SK-N-MC (cell line): ENCODE results near the gene BAIAP2L1.
"Not testable (repeated sequence)": the region's sequence is repeated elsewhere in the genome, so short reads cannot be mapped to it uniquely, and the experiment has no call there.

Source experiments
- DNase-seq: peaks from one replicate; pipeline ENCODE4 v3.0.0-alpha.2; 2011; ENCODE audit warnings: low read depth, low spot score
- H3K27ac ChIP-seq: fragments of 200-600 bp; sonication (generic); 2 replicates; pipeline ENCODE4 v1.5.1; 2016; ENCODE audit warnings: mixed run types
- H3K36me3 ChIP-seq: fragments of 200-600 bp; sonication (generic); 2 replicates; pipeline ENCODE4 v1.6.1; 2017; ENCODE audit warnings: antibody characterized with exemption, low read length, mixed read lengths; ENCODE audit not compliant: insufficient read depth
- H3K4me3 ChIP-seq: fragments of 200-600 bp; sonication (generic); 2 replicates; pipeline ENCODE4 v1.5.1; 2016
- H3K9ac ChIP-seq: fragments of 200-600 bp; sonication (generic); 2 replicates; pipeline ENCODE4 v1.8.0; 2017; ENCODE audit warnings: mixed run types, mixed read lengths; ENCODE audit not compliant: insufficient read length
- H3K9me3 ChIP-seq: fragments of 200-600 bp; sonication (generic); 2 replicates; pipeline ENCODE4 v1.6.1; 2017; ENCODE audit warnings: low read depth, mild to moderate bottlenecking, antibody characterized with exemption, low read length, moderate library complexity, mixed read lengths
- EZH2 ChIP-seq: fragments of 200-600 bp; sonication (generic); IDR thresholded peaks from one replicate; pipeline ENCODE4 v1.6.1; 2017; ENCODE audit warnings: antibody characterized with exemption
- FOXP2 ChIP-seq: optimal IDR thresholded peaks from 2 replicates; pipeline ENCODE3; 2011; ENCODE audit warnings: mild to moderate bottlenecking, moderate library complexity; ENCODE audit not compliant: insufficient read depth; ENCODE audit errors: extremely low read length, control extremely low read depth
- POLR2AphosphoS5 ChIP-seq: IDR thresholded peaks from 2 replicates; pipeline ENCODE4 v1.6.1; 2012; ENCODE audit warnings: mild to moderate bottlenecking, low read depth, low read length, borderline replicate concordance

The BAIAP2L1 gene

DNA sequence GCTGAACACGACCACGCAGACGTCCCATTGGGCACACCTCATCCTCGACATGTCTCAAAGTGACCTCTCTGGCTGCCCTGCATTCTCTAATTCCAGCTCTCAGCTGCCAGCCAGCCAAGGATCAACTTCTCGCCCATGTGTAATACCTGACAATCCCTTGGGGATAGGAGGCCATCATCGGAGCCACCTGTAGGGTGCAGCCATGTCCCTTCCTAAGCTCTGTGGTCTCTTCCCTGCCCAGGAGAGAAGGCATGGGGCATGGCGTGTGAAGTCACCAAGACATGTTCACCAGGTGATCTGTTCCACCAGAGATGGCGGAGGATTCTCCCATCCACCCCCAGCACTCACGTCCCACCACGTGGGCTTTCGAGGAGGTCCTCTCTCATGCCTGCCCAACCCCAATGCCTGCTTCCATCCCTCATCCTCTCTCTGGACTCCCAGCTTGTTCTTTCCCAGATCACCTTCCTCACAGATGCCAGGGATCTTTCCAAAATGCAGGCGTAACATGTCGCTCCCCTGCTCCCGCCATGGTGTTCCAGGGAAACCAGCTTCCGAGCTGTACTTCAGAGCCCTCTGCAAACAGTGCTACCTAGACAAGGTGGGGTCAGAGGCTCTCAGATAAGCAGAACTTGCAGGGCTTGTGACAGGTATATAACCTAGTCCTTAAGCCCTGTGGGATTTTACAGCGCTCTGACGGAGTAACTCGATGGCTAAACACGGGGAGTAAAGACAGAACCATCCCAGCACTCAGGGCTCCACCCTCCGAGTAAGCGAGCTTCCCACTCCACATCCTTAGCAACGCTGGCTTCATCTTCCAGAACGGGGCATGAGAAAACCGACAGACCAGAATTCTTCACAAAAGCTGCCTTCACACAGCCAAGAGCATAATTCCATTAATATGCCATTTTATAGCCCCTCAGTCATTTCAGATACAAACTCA is 78.3 kb downstream of the BAIAP2L1 start:
- H3K9me3 ChIP-seq: no peaks in the 10 kb centered on the region
- no peak overlapping the region for H3K9ac ChIP-seq
- no peak overlapping the region for H3K4me3 ChIP-seq
- DNase-seq: no peak
- no peak overlapping the region for H3K27ac ChIP-seq
- H3K36me3 ChIP-seq: no peaks in the 10 kb centered on the region
- TF ChIP-seq EZH2 (no peak), POLR2AphosphoS5 (no peak), FOXP2 (no peak)

DNA sequence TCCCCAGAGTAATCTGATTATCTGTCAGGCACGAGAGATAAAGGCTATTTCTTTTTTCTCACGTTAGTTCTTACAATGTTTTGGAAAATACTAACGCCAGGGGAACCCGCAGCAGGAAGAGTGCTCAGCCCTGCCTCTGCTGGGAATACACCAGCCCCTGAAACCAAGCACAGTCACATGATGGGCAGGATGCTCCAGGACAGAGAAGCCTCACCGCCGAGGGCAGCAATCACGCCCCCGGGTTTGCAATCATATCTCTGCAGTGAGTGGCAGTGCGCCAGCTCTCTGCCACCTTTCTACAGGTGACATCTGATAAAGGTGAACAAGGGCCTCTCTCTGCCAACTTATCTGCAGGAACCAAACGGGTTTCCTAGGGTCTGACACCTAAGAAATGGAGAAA is 79.6 kb downstream of the BAIAP2L1 start:
- no peak for DNase-seq
- H3K4me3 ChIP-seq: no peak overlapping the region
- no peaks in the 10 kb centered on the region for H3K9me3 ChIP-seq
- no peak overlapping the region for H3K27ac ChIP-seq
- H3K36me3 ChIP-seq: no peaks in the 10 kb centered on the region
- TF ChIP-seq FOXP2: no peak
- no peak for TF ChIP-seq POLR2AphosphoS5
- no peak for TF ChIP-seq EZH2
- H3K9ac ChIP-seq: no peak overlapping the region

DNA sequence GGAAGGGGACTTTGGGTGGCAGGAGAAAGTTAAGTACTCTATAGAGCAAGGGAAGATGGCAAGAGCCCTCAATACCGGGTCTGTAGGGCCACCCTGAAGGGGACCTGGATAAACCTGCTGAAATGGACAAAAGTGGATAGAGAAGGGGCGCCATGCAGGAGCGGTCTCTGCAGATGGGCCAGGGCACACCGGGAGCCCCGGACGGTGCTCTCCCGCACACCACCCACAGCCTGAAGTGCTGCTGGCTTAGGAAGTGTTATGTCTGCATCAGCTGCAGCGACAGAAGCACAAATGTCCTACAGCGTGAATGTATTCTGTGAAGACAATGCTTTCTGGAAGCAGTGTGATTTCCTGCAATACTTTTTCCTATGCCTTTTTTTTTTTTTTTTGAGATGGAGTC is 81.7 kb downstream of the BAIAP2L1 start:
- Histone ChIP-seq H3K27ac (no peak overlapping the region), H3K36me3 (no peaks in the 10 kb centered on the region), H3K9me3 (no peaks in the 10 kb centered on the region), H3K9ac (no peak overlapping the region), H3K4me3 (no peak overlapping the region)
- no peak for TF ChIP-seq EZH2
- TF ChIP-seq FOXP2: no peak
- TF ChIP-seq POLR2AphosphoS5: no peak
- DNase-seq: no peak

GRCh38 chr7:98317366-98318040 is 83.4 kb downstream of the BAIAP2L1 start:
- no peak overlapping the region for H3K9ac ChIP-seq
- H3K27ac ChIP-seq: no peak overlapping the region
- TF ChIP-seq FOXP2: no peak
- DNase-seq: no peak
- no peaks in the 10 kb centered on the region for H3K36me3 ChIP-seq
- no peak overlapping the region for H3K4me3 ChIP-seq
- no peaks in the 10 kb centered on the region for H3K9me3 ChIP-seq

GRCh38 chr7:98315994-98316527 is 84.8 kb downstream of the BAIAP2L1 start:
- H3K9ac ChIP-seq, DNase-seq, H3K36me3 ChIP-seq, H3K4me3 ChIP-seq, H3K27ac ChIP-seq, H3K9me3 ChIP-seq: not testable (repeated sequence)

GRCh38 chr7:98315318-98315993 is 85.4 kb downstream of the BAIAP2L1 start:
- no peak for DNase-seq
- TF ChIP-seq POLR2AphosphoS5 (no peak), FOXP2 (no peak), EZH2 (no peak)
- Histone ChIP-seq H3K9ac (no peak overlapping the region), H3K36me3 (no peaks in the 10 kb centered on the region), H3K4me3 (no peak overlapping the region), H3K27ac (no peak overlapping the region), H3K9me3 (no peaks in the 10 kb centered on the region)

DNA sequence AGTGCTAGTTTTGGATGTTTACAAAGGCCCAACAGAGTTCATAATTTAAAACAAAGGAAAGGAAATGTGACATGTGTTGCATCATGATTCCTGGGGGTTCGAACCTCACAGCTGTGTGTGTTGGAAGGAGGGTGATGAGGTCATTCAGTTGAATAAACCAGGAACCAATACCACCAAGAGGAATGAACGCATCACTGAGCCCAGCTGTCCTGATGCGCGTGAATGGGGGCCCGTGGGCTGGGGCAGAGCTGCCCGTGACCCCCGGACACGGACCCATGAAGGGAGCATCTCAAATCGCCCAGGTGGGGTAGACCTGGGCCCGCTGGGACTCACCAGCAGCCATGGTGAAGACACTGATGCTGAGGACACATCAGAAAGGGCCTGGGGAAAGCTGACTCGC is 86.4 kb downstream of the BAIAP2L1 start:
- no peak for DNase-seq
- no peaks in the 10 kb centered on the region for H3K9me3 ChIP-seq
- TF ChIP-seq POLR2AphosphoS5 (no peak), FOXP2 (no peak), EZH2 (no peak)
- H3K36me3 ChIP-seq: no peaks in the 10 kb centered on the region
- H3K4me3 ChIP-seq: no peak overlapping the region
- no peak overlapping the region for H3K9ac ChIP-seq
- H3K27ac ChIP-seq: no peak overlapping the region

GRCh38 chr7:98312201-98312600 is 88.7 kb downstream of the BAIAP2L1 start:
- no peaks in the 10 kb centered on the region for H3K9me3 ChIP-seq
- no peak for DNase-seq
- TF ChIP-seq FOXP2 (no peak), POLR2AphosphoS5 (no peak), EZH2 (no peak)
- H3K4me3 ChIP-seq: no peak overlapping the region
- H3K27ac ChIP-seq: no peak overlapping the region
- no peak overlapping the region for H3K9ac ChIP-seq
- H3K36me3 ChIP-seq: no peaks in the 10 kb centered on the region
